Vagina (tissue), 2 donors: ENCODE data around the gene WDR87. TPM values are rescaled to one million over a fixed set of nuclear protein-coding genes. Genes with fewer than 3 reads are reported as not detected.
"Not testable (repeated sequence)": the region's sequence is repeated elsewhere in the genome, so short reads cannot be mapped to it uniquely, and the experiment has no call there.

ENCODE experiments used
- DNase-seq, 2 donors: peaks; one replicate each; pipeline ENCODE4 v3.0.0-alpha.2; 2017; ENCODE audit errors: extremely low spot score in 2 of 2
- H3K27ac ChIP-seq: fragments of 200-600 bp; sonication (generic); one replicate; pipeline ENCODE4 v1.5.1; 2019
- H3K27me3 ChIP-seq: fragments of 200-600 bp; sonication (generic); one replicate; pipeline ENCODE4 v1.5.1; 2019
- H3K36me3 ChIP-seq, 2 donors: fragments of 200-600 bp; sonication (generic); one replicate each; pipeline ENCODE4 v1.5.1; 2017 to 2019
- H3K4me1 ChIP-seq: fragments of 200-600 bp; sonication (generic); one replicate; pipeline ENCODE4 v1.5.1; 2019
- H3K4me3 ChIP-seq, 2 donors: fragments of 200-600 bp; sonication (generic); 1 replicate in 1 of 2; 2 replicates in 1 of 2; pipeline ENCODE4 v1.5.1; 2016 to 2019
- H3K9me3 ChIP-seq: fragments of 200-600 bp; sonication (generic); one replicate; pipeline ENCODE4 v1.5.1; 2019
- POLR2A ChIP-seq, 2 donors: fragments of 450-650 bp; IDR thresholded peaks; one replicate each; pipeline ENCODE4 v1.6.1; 2017; ENCODE audit warnings: antibody characterized with exemption in 2 of 2, mild to moderate bottlenecking in 2 of 2, moderate library complexity in 2 of 2
- POLR2AphosphoS5 ChIP-seq, 2 donors: sonication (generic); formaldehyde crosslinking; IDR thresholded peaks; one replicate each; pipeline ENCODE4 v1.9.0; 2017; ENCODE audit warnings: antibody characterized with exemption in 2 of 2, mild to moderate bottlenecking in 2 of 2, low read depth in 1 of 2; ENCODE audit not compliant: insufficient read depth in 1 of 2
- intact Hi-C: fragments of 100-400 bp; cut with DNase I; formaldehyde crosslinking; loops from one replicate; pipeline ENCODE4 v1.15.1; 2023
- total RNA-seq: library from RNA; depleted of rRNA; stranded (reverse); fragments of >200 nt; gene quantifications from one replicate; pipeline ENCODE4 v1.2.3, GENCODE V29; 2016
- TF ChIP-seq, protein P1 (sequence below), 3 experiments: fragments of 450-650 bp in 2 of 3; fragments of 200-600 bp in 1 of 3; sonication (generic) in 1 of 3; IDR thresholded peaks; one replicate each; pipeline ENCODE4 v1.5.1; 2017 to 2019; ENCODE audit warnings: antibody characterized with exemption in 3 of 3, mild to moderate bottlenecking in 2 of 3, moderate library complexity in 2 of 3

The WDR87 gene
- total RNA-seq, 1 donor from 2014 or later: not detected

DNA sequence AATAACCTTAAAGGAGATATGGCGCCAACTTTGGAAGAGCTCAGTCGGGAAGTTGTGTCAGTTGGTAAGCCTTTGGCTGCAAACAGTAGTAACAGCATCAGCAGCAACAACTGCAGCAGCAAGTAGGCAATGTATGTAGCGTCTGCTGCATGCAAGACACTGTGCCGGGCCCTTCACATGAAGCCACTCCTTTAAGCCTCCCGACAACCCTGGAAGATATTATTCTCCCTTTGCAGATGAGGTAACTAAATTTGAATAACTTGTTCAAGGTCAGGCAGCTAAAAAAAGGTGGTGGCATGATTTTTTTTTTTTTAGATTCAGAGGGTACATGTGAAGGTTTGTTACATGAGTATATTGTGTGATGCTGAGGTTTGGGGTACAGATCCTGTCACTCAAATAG is 20.3 kb upstream of the WDR87 start:
- DNase-seq: no peak
- Histone ChIP-seq H3K4me3 (no peak overlapping the region), H3K27me3 (no peaks in the 10 kb centered on the region), H3K27ac (no peak overlapping the region), H3K36me3 (no peaks in the 10 kb centered on the region), H3K9me3 (no peaks in the 10 kb centered on the region), H3K4me1 (peaks cover 4% of the 10 kb centered on the region)
- intact Hi-C loops: no loop called here
- TF ChIP-seq, protein P1, sequence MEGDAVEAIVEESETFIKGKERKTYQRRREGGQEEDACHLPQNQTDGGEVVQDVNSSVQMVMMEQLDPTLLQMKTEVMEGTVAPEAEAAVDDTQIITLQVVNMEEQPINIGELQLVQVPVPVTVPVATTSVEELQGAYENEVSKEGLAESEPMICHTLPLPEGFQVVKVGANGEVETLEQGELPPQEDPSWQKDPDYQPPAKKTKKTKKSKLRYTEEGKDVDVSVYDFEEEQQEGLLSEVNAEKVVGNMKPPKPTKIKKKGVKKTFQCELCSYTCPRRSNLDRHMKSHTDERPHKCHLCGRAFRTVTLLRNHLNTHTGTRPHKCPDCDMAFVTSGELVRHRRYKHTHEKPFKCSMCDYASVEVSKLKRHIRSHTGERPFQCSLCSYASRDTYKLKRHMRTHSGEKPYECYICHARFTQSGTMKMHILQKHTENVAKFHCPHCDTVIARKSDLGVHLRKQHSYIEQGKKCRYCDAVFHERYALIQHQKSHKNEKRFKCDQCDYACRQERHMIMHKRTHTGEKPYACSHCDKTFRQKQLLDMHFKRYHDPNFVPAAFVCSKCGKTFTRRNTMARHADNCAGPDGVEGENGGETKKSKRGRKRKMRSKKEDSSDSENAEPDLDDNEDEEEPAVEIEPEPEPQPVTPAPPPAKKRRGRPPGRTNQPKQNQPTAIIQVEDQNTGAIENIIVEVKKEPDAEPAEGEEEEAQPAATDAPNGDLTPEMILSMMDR (IDR thresholded peaks at IDR 0.05): no peak
- TF ChIP-seq POLR2AphosphoS5 (IDR thresholded peaks at IDR 0.05; ENCODE audit: insufficient read depth in 1 of 2, low read depth in 1 of 2) (no peak), POLR2A (IDR thresholded peaks at IDR 0.05) (no peak)

GRCh38 chr19:37926255-37926654 is 19.9 kb upstream of the WDR87 start:
- Histone ChIP-seq H3K4me3 (no peak overlapping the region), H3K27me3 (no peaks in the 10 kb centered on the region), H3K4me1 (no peaks in the 10 kb centered on the region), H3K9me3 (no peaks in the 10 kb centered on the region), H3K36me3 (no peaks in the 10 kb centered on the region), H3K27ac (no peak overlapping the region)
- intact Hi-C loops: no loop called here
- TF ChIP-seq POLR2AphosphoS5 (IDR thresholded peaks at IDR 0.05; ENCODE audit: insufficient read depth in 1 of 2, low read depth in 1 of 2): no peak
- DNase-seq: no peak

DNA sequence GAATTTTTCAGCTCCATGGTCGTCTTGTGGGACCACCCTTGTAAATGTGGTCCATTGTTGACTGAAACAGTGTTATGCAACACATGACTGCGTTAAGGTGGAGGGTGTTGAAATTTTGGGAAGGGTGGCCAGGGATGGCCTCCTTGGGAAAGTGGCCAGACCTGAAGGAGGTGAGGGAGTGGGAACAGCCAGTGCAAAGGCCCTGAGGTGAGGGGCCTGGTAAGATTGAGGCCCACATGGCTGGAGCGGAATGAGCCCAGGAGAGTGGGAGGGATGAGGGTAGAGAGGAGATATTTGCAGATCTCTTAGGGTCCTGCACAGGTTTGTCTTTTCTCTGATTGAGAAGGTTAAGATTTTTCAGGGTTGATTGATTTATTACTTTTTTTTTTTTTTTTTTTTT is 18.8 kb upstream of the WDR87 start:
- Histone ChIP-seq H3K9me3 (no peaks in the 10 kb centered on the region), H3K27me3 (no peaks in the 10 kb centered on the region)
- TF ChIP-seq POLR2AphosphoS5 (IDR thresholded peaks at IDR 0.05; ENCODE audit: insufficient read depth in 1 of 2, low read depth in 1 of 2) (no peak), POLR2A (IDR thresholded peaks at IDR 0.05) (no peak)
- TF ChIP-seq, protein P1 (IDR thresholded peaks at IDR 0.05): no peak

GRCh38 chr19:37924573-37924972 is 18.2 kb upstream of the WDR87 start:
- H3K4me1 ChIP-seq, DNase-seq, H3K27ac ChIP-seq, H3K36me3 ChIP-seq, H3K27me3 ChIP-seq, H3K4me3 ChIP-seq, intact Hi-C loops, H3K9me3 ChIP-seq: not testable (repeated sequence)

More for the DNA sequence above, 18.8 kb upstream of the WDR87 start:
- no peaks in the 10 kb centered on the region for H3K36me3 ChIP-seq
- intact Hi-C loops: no loop called here
- no peaks in the 10 kb centered on the region for H3K4me1 ChIP-seq
- no peak for DNase-seq
- no peak overlapping the region for H3K4me3 ChIP-seq
- H3K27ac ChIP-seq: no peak overlapping the region

- H3K27ac ChIP-seq: no peak overlapping the region
- intact Hi-C loops: no loop called here
- no peak overlapping the region for H3K4me3 ChIP-seq
- no peak for DNase-seq
- H3K27me3 ChIP-seq: no peaks in the 10 kb centered on the region
- H3K9me3 ChIP-seq: no peaks in the 10 kb centered on the region
- no peaks in the 10 kb centered on the region for H3K4me1 ChIP-seq
- no peaks in the 10 kb centered on the region for H3K36me3 ChIP-seq
- TF ChIP-seq POLR2AphosphoS5 (IDR thresholded peaks at IDR 0.05; ENCODE audit: insufficient read depth in 1 of 2, low read depth in 1 of 2) (no peak), POLR2A (IDR thresholded peaks at IDR 0.05) (no peak)
- TF ChIP-seq, protein P1 (IDR thresholded peaks at IDR 0.05): no peak
Observed at GRCh38 chr19:37920591-37921450, 14.4 kb upstream of the WDR87 start.

DNA sequence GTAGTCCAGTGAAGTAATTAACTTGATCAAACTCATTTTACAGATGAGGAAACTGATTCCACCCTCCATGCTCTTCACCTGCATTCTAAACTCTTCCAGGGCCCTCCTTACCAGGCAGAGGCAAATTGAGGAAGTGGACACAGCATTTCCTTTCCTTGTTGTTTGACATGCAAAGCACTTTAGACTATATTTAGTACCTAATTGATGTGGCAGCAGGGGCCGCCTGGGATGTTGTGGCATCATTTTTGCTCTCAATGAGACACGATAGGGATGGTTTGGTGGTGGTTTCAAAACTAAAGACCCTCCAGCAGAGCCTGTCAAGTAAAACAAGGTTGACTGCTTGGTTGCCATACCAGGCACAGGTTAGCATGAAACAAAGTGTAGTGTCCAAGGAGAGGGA is 8.5 kb upstream of the WDR87 start:
- intact Hi-C loops: no loop called here
- no peak for DNase-seq

More for the DNA sequence above, 8.5 kb upstream of the WDR87 start:
- no peak overlapping the region for H3K27ac ChIP-seq
- no peaks in the 10 kb centered on the region for H3K4me1 ChIP-seq
- no peaks in the 10 kb centered on the region for H3K36me3 ChIP-seq
- TF ChIP-seq, protein P1 (IDR thresholded peaks at IDR 0.05): no peak
- TF ChIP-seq POLR2A (IDR thresholded peaks at IDR 0.05) (no peak), POLR2AphosphoS5 (IDR thresholded peaks at IDR 0.05; ENCODE audit: insufficient read depth in 1 of 2, low read depth in 1 of 2) (no peak)
- no peaks in the 10 kb centered on the region for H3K27me3 ChIP-seq
- no peak overlapping the region for H3K4me3 ChIP-seq
- H3K9me3 ChIP-seq: no peaks in the 10 kb centered on the region
